ENCODE data around the gene PIGU. TPM values are rescaled to one million over a fixed set of nuclear protein-coding genes. Genes with fewer than 3 reads are reported as not detected.

PIGU gene
- polyA plus RNA-seq, 1 of the 3 experiments (the other 2 are of a cell fraction): 40.3 TPM

DNA sequence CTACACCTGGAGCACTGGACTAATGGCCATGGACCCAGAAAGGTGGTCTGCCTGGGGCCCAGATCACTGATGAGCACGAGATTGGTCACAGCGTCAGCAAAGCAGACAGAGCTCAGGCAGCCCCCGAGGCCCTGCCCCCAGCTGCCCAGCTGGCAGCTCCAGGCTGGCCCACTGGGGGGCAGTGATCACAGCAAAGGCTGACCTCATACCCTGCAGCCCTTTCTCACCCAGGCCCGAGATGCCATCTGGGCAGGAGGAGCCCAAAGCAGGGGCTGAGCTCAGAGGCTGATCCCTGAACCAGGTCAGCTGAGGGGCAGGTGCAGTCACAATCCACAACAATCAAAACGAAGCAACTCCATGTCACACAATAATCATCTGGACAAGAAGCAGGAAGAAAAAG is 114.3 kb downstream of the PIGU start:
- no peak overlapping the region for H3K4me2 ChIP-seq
- peaks cover 0 to 6% of the 10 kb centered on the region in 2 experiments for H3K36me3 ChIP-seq (replicated peaks in 1 of 2; ENCODE audit: control insufficient read depth in 1 of 2, insufficient read depth in 2 of 2, low read length in 1 of 2)
- peak; percentile 78 for DNase-seq
- no peaks in the 10 kb centered on the region for H3K79me2 ChIP-seq (ENCODE audit: insufficient read depth)
- H3F3A ChIP-seq (replicated peaks; ENCODE audit: insufficient read depth): no peaks in the 10 kb centered on the region
- H3K27ac ChIP-seq (ENCODE audit: low read depth in 2 of 2, low read length in 1 of 2): no peak overlapping the region
- no peaks in the 10 kb centered on the region for H3K27me3 ChIP-seq (ENCODE audit: insufficient read depth)
- H3K4me3 ChIP-seq (ENCODE audit: low read depth in 2 of 2, low read length in 1 of 2): no peak overlapping the region
- WGBS (ENCODE audit: low lambda C conversion rate): 46% methylated on average over 3 of the region's 5 CpGs
- ChIA-PET POLR2A (interaction anchor here (1.7 kb wide), 1 partner anchor 114 kb away, joined by 4 read pairs; the partner anchor contains the start of gene PIGU), CTCF (interaction anchor here (0.7 to 4.4 kb wide), 10 partner anchors 13 to 250 kb away, joined by 3 to 17 read pairs (median 4); no protein-coding TSS in a partner anchor)
- H3K4me1 ChIP-seq (ENCODE audit: control insufficient read depth in 1 of 2, insufficient read depth in 2 of 2, low read depth in 1 of 2, low read length in 1 of 2): peaks cover 0 to 9% of the 10 kb centered on the region in 2 experiments; a peak in 1 of 4 replicates
- H2AFZ ChIP-seq (ENCODE audit: low read depth): no peak overlapping the region
- no peaks in the 10 kb centered on the region for H3K9me2 ChIP-seq
- no peaks in the 10 kb centered on the region for H4K20me1 ChIP-seq (ENCODE audit: insufficient read depth)
- TF ChIP-seq, protein P1, sequence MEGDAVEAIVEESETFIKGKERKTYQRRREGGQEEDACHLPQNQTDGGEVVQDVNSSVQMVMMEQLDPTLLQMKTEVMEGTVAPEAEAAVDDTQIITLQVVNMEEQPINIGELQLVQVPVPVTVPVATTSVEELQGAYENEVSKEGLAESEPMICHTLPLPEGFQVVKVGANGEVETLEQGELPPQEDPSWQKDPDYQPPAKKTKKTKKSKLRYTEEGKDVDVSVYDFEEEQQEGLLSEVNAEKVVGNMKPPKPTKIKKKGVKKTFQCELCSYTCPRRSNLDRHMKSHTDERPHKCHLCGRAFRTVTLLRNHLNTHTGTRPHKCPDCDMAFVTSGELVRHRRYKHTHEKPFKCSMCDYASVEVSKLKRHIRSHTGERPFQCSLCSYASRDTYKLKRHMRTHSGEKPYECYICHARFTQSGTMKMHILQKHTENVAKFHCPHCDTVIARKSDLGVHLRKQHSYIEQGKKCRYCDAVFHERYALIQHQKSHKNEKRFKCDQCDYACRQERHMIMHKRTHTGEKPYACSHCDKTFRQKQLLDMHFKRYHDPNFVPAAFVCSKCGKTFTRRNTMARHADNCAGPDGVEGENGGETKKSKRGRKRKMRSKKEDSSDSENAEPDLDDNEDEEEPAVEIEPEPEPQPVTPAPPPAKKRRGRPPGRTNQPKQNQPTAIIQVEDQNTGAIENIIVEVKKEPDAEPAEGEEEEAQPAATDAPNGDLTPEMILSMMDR (IDR thresholded peaks at IDR 0.05): peak; percentile 57
- TF ChIP-seq RAD21 (IDR thresholded peaks at IDR 0.05; ENCODE audit: low read length): peak; percentile 39
- TF ChIP-seq MXI1 (IDR thresholded peaks at IDR 0.05; ENCODE audit: low read depth, low read length): no peak
- H3K9ac ChIP-seq: no peak overlapping the region
- H3K9me3 ChIP-seq: no peaks in the 10 kb centered on the region

DNA sequence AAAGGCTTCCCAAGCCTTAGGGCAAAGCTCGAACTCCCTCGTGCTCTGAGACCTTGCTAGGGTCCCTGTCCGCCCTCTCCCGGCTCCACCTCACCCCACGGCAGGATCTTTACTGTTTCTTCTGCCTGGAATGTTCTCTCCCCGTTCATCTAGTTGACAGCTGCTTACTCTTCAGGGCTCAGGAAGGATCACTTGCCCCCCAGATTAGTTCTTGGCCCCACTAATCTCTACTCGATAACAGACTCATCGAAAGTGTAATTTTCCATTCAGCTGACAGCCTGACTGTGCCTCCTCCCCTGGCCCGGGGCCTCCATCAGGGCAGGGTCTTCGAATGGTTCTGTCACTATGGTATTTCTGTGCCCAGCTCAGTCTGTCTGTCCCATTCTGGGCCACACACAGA is 115.2 kb downstream of the PIGU start:
- CTCF ChIA-PET: interaction anchor here (0.8 to 4.4 kb wide), 8 partner anchors 14 to 250 kb away, joined by 3 to 17 read pairs (median 4); no protein-coding TSS in a partner anchor
- Histone ChIP-seq H3K4me3 (ENCODE audit: low read depth in 2 of 2, low read length in 1 of 2) (no peak overlapping the region), H3K9me2 (no peaks in the 10 kb centered on the region), H3K9ac (no peak overlapping the region), H3K27ac (ENCODE audit: low read depth in 2 of 2, low read length in 1 of 2) (no peak overlapping the region), H3K9me3 (no peaks in the 10 kb centered on the region), H3K36me3 (replicated peaks in 1 of 2; ENCODE audit: control insufficient read depth in 1 of 2, insufficient read depth in 2 of 2, low read length in 1 of 2) (peaks cover 0 to 6% of the 10 kb centered on the region in 2 experiments), H4K20me1 (ENCODE audit: insufficient read depth) (no peaks in the 10 kb centered on the region), H3K27me3 (ENCODE audit: insufficient read depth) (no peaks in the 10 kb centered on the region), H3K4me2 (no peak overlapping the region), H3F3A (replicated peaks; ENCODE audit: insufficient read depth) (no peaks in the 10 kb centered on the region), H3K79me2 (ENCODE audit: insufficient read depth) (no peaks in the 10 kb centered on the region), H3K4me1 (ENCODE audit: control insufficient read depth in 1 of 2, insufficient read depth in 2 of 2, low read depth in 1 of 2, low read length in 1 of 2) (peaks cover 0 to 9% of the 10 kb centered on the region in 2 experiments; a peak in 1 of 4 replicates), H2AFZ (ENCODE audit: low read depth) (no peak overlapping the region)
- 88% methylated on average over 10 of the region's 10 CpGs for WGBS (ENCODE audit: low lambda C conversion rate)
- no peak for DNase-seq
- POLR2A ChIA-PET: interaction anchor here (1.3 to 1.7 kb wide), 2 partner anchors 115 to 142 kb away, joined by 4 read pairs; partner anchors contain the start of genes PIGU and TP53INP2
- TF ChIP-seq, protein P2, sequence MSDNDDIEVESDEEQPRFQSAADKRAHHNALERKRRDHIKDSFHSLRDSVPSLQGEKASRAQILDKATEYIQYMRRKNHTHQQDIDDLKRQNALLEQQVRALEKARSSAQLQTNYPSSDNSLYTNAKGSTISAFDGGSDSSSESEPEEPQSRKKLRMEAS (IDR thresholded peaks at IDR 0.05; ENCODE audit: low read depth): no peak
- no peak for TF ChIP-seq SIN3A (IDR thresholded peaks at IDR 0.05; ENCODE audit: borderline replicate concordance, low read depth, low read length)
- TF ChIP-seq YY1 (IDR thresholded peaks at IDR 0.05; ENCODE audit: low read depth): no peak
- TF ChIP-seq RAD21 (IDR thresholded peaks at IDR 0.05; ENCODE audit: low read length): no peak
- TF ChIP-seq, protein P3, sequence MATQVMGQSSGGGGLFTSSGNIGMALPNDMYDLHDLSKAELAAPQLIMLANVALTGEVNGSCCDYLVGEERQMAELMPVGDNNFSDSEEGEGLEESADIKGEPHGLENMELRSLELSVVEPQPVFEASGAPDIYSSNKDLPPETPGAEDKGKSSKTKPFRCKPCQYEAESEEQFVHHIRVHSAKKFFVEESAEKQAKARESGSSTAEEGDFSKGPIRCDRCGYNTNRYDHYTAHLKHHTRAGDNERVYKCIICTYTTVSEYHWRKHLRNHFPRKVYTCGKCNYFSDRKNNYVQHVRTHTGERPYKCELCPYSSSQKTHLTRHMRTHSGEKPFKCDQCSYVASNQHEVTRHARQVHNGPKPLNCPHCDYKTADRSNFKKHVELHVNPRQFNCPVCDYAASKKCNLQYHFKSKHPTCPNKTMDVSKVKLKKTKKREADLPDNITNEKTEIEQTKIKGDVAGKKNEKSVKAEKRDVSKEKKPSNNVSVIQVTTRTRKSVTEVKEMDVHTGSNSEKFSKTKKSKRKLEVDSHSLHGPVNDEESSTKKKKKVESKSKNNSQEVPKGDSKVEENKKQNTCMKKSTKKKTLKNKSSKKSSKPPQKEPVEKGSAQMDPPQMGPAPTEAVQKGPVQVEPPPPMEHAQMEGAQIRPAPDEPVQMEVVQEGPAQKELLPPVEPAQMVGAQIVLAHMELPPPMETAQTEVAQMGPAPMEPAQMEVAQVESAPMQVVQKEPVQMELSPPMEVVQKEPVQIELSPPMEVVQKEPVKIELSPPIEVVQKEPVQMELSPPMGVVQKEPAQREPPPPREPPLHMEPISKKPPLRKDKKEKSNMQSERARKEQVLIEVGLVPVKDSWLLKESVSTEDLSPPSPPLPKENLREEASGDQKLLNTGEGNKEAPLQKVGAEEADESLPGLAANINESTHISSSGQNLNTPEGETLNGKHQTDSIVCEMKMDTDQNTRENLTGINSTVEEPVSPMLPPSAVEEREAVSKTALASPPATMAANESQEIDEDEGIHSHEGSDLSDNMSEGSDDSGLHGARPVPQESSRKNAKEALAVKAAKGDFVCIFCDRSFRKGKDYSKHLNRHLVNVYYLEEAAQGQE (IDR thresholded peaks at IDR 0.05; ENCODE audit: low read depth, low read length): no peak
- TF ChIP-seq RFX5 (IDR thresholded peaks at IDR 0.05; ENCODE audit: low read length): no peak
- TF ChIP-seq EZH2phosphoT487 (IDR thresholded peaks at IDR 0.05; ENCODE audit: borderline replicate concordance, low read depth): no peak
- no peak for TF ChIP-seq TAF1 (IDR thresholded peaks at IDR 0.05; ENCODE audit: borderline replicate concordance, low read depth, low read length)
